Suprapubic skin (tissue), 3 donors: ENCODE measurements around the gene RBM8A.

Experiments
- CTCF ChIP-seq, 2 donors: fragments of 200-600 bp in 1 of 2; fragments of 450-650 bp in 1 of 2; sonication (generic) in 1 of 2; IDR thresholded peaks; one replicate each; pipeline ENCODE4 v1.5.1; 2016 to 2019; ENCODE audit warnings: antibody characterized with exemption in 2 of 2, mild to moderate bottlenecking in 1 of 2, moderate library complexity in 1 of 2
- POLR2AphosphoS5 ChIP-seq, 3 donors: sonication (generic); formaldehyde crosslinking; IDR thresholded peaks; one replicate each; pipeline ENCODE4 v1.6.1; 2017; ENCODE audit warnings: antibody characterized with exemption in 3 of 3

GRCh38 chr1:145895471-145895870 lies 31.8 kb downstream of the RBM8A start:
- no peak for TF ChIP-seq CTCF (IDR thresholded peaks at IDR 0.05)
- no peak for TF ChIP-seq POLR2AphosphoS5 (IDR thresholded peaks at IDR 0.05)
